Middle frontal gyrus (tissue), 1 donor: Measurements from ENCODE around the gene GAPDHS.

Experiments
- DNase-seq: peaks from one replicate; pipeline ENCODE4 v3.0.0-alpha.2; 2015; ENCODE audit warnings: low spot score; ENCODE audit errors: extremely low spot score

Gene GAPDHS

GRCh38 chr19:35556846-35557538 lies 23.7 kb downstream of the GAPDHS start:
- no peak for DNase-seq

GRCh38 chr19:35557539-35558399 lies 24.5 kb downstream of the GAPDHS start:
- DNase-seq, result no peak

- no peak for DNase-seq
These were observed 25.4 kb downstream of the GAPDHS start for GRCh38 chr19:35558400-35559280.

- no peak for DNase-seq
These were observed 26.0 kb downstream of the GAPDHS start for GRCh38 chr19:35559281-35559659.

DNA sequence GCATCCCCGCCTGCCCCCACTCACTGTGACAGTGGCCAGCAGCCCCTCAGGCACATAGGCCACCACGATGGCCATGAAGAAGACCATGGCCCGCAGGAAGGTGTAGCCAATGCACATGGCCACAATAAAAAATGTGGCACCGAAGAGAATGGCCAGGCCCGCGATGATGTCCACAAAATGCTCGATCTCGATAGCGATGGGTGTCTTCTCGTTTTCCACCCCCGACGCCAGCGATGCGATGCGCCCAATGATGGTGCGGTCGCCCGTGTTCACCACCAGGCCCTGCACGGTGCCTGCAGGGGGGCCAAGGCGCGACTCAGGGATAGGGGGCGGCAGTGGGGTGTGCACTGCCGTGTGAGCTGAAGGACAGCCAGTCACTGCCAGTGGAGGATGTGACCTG lies 26.5 kb downstream of the GAPDHS start:
- DNase-seq, result no peak

- DNase-seq, result no peak
These were observed 27.0 kb downstream of the GAPDHS start for GRCh38 chr19:35560271-35560670.

- no peak for DNase-seq
These were observed 27.4 kb downstream of the GAPDHS start for GRCh38 chr19:35560677-35561076.

DNA sequence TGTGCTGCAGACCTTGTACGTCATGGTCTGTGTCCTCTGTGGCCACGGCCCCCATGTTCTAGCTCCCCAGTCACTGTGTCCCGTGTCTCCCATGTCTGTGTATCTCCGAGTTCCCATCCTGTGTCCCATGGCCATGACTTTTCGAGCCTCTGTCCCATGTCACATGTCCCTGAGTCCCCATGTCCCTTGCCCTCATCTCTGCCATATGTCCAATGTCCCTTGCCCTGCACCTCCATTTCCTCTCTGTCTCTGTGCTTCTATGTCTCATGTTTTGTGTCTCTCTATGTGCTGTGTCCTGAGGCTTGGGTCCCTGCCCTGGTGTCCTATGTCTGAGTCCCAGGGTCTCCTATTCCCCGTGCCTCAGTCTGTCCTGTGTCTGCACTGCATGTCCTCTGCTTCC lies 28.2 kb downstream of the GAPDHS start:
- DNase-seq, result no peak

DNA sequence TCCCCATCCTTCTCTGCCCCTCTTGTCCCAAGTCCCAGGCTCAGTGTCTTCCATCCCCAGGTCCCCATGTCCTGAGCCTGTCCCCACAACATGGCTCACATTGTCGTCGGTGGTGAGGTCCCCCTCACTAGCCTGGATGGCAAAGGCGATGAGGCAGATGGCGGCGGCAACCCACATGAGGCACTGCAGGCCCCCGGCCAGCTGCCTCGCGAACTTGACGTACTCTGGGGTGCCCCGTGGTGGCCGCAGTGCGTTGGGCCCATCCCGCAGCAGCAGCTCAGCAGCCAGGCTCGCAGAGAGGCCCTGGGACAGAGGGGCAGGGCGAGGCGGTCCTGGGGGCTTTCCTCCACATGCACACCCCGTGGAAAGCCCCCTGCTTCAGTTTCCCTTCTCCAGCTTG lies 29.1 kb downstream of the GAPDHS start:
- no peak for DNase-seq

DNA sequence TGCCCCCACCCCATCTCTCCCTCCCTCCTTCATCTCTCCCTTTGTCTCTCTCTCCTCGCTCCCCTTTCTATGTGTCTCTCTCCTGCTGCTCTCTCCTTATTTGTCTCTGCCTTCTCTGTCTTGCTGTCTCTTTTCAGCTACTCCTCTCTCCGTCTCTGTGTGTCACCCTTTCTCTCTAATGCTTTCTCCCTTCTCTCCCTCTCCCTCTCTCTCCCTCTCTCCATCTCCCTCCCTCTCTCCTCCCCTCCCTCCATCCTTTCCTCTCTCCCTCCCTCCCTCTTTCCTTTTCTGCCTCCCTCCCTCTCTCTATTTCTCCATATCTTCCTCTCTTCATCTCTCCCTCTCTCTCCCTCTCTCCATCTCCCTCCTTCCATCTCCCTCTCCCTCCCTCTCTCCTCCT lies 29.5 kb downstream of the GAPDHS start:
- DNase-seq, result no peak

DNA sequence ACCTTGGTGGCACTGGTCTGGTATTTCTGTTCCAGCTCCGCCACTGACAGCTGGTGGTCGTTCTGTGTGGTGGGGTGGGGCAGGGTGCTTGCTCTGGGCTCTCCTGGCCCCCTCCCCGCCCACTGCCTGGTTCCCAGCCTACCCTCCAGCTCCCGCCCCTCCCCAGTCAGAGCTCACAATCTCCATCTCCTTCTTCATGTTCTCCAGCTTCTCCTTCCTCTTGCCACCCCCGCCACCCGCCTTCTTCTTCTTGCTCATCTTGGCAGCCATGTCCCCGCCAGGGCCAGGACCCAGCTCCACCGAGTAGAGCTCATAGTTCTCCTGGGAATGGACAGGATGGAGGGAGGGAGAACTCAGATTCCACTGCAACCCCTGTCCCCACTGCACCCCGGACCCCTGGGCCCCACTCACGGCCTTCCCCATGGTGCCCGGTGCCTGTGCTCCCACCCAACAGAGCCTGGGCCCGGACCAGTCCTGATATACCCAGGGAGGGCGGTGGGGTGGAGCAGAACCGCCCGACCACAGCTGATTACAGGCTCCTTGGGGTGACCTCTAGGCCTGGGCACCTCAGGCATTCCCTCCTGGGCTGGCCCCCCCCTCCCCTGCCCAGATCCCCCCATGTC lies 30.1 kb downstream of the GAPDHS start, which contains the start of gene ATP4A:
ATP4A (minus strand) TSS at position 452 of the 623 bp plus-strand sequence; CDS start at position 423, 29 bp downstream.
- DNase-seq, result no peak

DNA sequence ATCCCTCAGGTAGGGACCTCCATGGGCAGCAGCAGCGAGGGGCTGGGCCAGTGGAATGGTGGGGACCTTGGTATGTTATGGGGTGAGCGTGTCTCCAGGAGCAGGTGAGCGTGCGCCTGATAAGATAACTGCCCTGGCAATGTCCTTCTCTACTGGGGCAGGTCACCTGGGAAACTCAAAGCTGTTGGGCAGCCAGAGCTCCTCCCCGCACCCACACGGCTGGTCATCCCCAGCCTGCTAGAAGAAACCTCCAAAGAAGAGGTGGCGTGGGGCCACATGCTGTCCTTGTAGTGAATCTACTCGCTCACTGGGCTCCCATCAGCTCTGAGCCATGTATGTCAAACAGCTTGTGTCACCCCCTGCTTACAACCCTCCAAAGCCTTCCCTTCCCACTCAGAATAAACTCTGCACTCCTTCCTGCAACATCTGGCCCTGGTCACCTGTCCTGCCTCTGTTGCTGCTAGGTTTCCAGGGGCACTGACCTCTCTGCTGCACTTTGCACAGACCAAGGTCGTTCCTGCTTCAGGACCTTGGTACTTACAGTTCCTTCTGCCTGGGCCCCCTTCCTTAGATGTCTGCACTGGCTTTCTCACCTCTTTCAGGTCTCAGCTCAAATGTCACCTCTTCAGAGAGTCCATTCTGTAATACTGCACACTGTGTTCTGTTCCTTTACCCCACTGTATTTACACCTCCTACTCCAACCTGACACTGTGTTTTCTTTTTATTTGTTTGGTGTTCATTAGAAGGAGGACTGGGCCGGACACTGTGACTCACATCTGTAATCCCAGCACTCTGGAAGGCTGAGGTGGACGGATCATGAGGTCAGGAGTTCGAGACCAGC lies 32.0 kb downstream of the GAPDHS start:
- no peak for DNase-seq

DNA sequence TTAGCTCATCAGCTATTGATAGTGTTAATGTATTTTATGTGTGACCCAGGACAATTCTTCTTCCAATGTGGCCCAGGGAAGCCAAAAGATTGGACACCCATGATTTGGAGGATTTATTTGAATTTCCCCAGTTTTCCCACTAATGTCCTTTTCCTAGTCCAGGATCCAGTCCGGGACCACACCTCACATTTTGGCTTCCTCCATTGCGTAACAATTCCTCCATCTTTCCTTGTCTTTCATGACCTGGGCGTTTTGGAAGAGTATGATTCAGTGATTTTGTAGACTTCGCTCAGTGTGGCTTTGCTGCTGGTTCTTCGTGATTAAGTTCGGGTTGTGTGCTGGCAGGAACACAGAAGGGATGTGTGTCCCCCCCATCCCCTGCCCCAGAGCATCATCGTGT lies 33.5 kb downstream of the GAPDHS start:
- no peak for DNase-seq

- DNase-seq, result no peak
These were observed 36.1 kb downstream of the GAPDHS start for GRCh38 chr19:35569281-35569781.

DNA sequence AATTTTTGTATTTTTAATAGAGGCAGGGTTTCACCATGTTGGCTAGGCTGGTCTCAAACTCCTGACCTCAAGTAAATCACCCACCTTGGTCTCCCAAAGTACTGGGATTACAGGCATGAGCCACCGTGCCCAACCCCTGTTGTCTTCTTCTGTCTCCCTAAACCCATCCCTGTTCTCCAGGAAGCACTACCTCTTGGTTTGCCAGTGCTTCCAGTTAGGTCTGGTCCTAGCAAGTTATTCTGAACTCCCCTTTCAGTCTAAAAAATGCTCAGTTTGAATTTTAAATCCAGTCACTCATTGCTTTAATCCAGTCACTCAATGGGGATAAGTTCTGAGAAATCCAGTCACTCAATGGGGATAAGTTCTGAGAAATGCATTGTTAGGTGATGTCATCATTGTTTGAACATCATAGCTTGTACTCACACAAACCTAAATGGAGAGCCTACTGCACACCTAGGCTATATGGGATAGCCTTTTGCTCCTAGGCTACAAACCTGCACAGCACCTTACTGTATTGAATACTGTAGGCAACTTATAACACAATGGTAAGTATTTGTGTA lies 38.2 kb downstream of the GAPDHS start:
- no peak for DNase-seq

GRCh38 chr19:35577918-35578317 lies 44.7 kb downstream of the GAPDHS start:
- DNase-seq, result no peak

- DNase-seq, result no peak
These were observed 45.5 kb downstream of the GAPDHS start for GRCh38 chr19:35578707-35579106.

DNA sequence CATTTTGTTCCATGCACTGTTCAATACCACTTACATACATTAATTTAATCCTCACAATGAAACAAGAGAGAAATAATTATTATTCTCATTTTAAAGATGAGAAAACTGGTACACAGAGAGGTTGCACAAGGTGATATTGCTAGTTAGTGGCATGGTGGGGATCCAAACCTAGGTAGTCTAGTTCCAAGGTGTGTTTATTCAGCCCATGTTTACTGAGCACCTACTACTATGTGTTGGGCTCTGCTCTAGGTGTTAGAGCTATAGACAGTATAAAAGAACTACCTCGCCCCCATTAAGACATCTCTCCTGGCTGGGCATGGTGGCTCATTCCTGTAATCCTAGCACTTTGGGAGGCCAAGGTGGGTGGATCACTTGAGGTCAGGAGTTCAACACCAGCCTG lies 49.5 kb downstream of the GAPDHS start:
- DNase-seq, result no peak

DNA sequence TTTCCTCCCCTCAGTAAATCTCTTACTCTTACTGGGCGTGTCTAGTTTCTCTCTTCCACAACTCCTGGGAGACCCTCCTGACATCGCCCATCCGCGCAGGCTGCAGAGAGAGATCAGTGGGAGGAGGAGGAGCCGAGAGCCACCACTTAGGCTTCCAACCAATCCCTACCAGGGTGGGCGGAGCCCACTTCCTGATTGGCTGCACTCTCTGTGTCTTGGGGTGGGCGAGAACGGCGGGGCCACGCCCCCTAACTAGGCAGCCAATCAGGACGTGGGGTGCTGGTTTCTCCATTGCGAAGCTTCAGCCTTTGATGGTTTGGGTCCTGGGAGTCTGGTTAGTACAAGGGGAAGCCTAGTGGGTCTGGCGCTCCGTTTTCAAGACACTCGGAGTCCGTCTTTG lies 52.6 kb downstream of the GAPDHS start, which contains the start of gene PMIS2:
PMIS2 (plus strand) TSS at position 326 of the 400 bp plus-strand sequence. CDS start 87 bp downstream, outside the sequence.
- DNase-seq, result no peak

DNA sequence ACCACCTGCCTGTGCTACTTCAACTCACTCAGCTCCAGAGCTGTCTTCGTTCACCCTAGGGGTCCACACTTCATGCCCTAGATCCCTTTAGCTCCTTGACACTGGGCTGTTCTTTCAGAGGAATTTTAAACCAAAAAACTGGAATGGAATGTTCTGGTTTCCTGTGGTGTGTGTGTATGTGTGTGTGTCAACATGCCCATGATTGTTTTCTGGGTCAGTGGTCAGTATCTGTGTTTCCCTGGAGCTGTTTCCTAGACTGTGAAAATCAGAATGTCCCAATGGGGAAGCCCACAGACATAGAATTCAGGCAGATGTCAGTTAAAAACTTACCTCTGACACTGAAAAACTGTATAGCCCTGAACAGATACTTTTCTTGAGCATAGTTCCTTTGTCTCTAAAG lies 54.1 kb downstream of the GAPDHS start:
- DNase-seq, result no peak
